Measurements from ENCODE around the gene BMPR1B. TPM values are rescaled to one million over a fixed set of nuclear protein-coding genes. Genes with fewer than 3 reads are reported as not detected.

BMPR1B gene
- total and polyA plus RNA-seq, 2 of the 8 experiments (the other 6 are each of a cell fraction or from before 2014, with no cell fraction given) = 0.14 to 1.1 TPM

GRCh38 chr4:95122001-95122400, 364.2 kb downstream of the BMPR1B start:
- H3K4me3 ChIP-seq (ENCODE audit: extremely low read depth in 1 of 4, insufficient read depth in 2 of 4, low read depth in 3 of 4, low read length in 4 of 4) = no peak overlapping the region
- no peak overlapping the region for H2AFZ ChIP-seq (ENCODE audit: low read length)
- H3K36me3 ChIP-seq (ENCODE audit: control insufficient read depth in 2 of 4, insufficient read depth in 4 of 4, low read length in 3 of 4) = no peaks in the 10 kb centered on the region
- H2BK15ac ChIP-seq (ENCODE audit: low read length) = no peak overlapping the region
- ChIA-PET CTCF (ENCODE audit: partially characterized antibody) (no interaction called here), POLR2A (ENCODE audit: partially characterized antibody) (no interaction called here)
- H3K27ac ChIP-seq (ENCODE audit: low read depth, low read length) = no peak overlapping the region
- H4K5ac ChIP-seq (ENCODE audit: insufficient read length, low read depth, low read length) = no peak overlapping the region
- no peak overlapping the region for H3K14ac ChIP-seq (ENCODE audit: insufficient read length)
- H4K20me1 ChIP-seq (replicated peaks in 1 of 2; ENCODE audit: control insufficient read depth in 1 of 2, insufficient read depth in 2 of 2, low read length in 2 of 2) = no peaks in the 10 kb centered on the region
- no peaks in the 10 kb centered on the region; a peak in 1 of 7 replicates for H3K4me1 ChIP-seq (replicated peaks in 1 of 4; ENCODE audit: control insufficient read depth in 3 of 4, insufficient read depth in 4 of 4, low read length in 3 of 4)
- H4K8ac ChIP-seq (ENCODE audit: extremely low read depth, insufficient read depth, low read length) = no peak overlapping the region
- no peak overlapping the region for H2BK20ac ChIP-seq (ENCODE audit: low read length)
- DNase-seq (ENCODE audit: low read depth in 1 of 2, low spot score in 2 of 2) (no peak), FAIRE-seq (no peak)
- H2BK12ac ChIP-seq (ENCODE audit: low read depth, low read length) = no peak overlapping the region
- H2BK120ac ChIP-seq (replicated peaks; ENCODE audit: low read depth, low read length) = no peak overlapping the region
- H3K18ac ChIP-seq (ENCODE audit: extremely low read depth, low read length) = no peak overlapping the region
- H3K4me2 ChIP-seq (ENCODE audit: insufficient read depth in 1 of 2, low read depth in 2 of 2, low read length in 2 of 2) = no peak overlapping the region
- no peak overlapping the region for H2AK5ac ChIP-seq (ENCODE audit: low read depth, low read length)
- no peak overlapping the region for H2BK5ac ChIP-seq (ENCODE audit: low read depth, low read length)
- no peak overlapping the region for H3K23ac ChIP-seq (ENCODE audit: insufficient read length)
- H3K4ac ChIP-seq (replicated peaks; ENCODE audit: insufficient read length, low read depth, low read length) = no peak overlapping the region
- H3K9me3 ChIP-seq (ENCODE audit: insufficient read depth in 2 of 2, low read depth in 1 of 2, low read length in 1 of 2) = no peaks in the 10 kb centered on the region
- 91% methylated on average over 9 of the region's 9 CpGs; no CpG with 5 or more reads in 1 of the 2 experiments for WGBS, 2 experiments (ENCODE audit: extremely low coverage in 1 of 2, insufficient coverage in 1 of 2, insufficient read length in 1 of 2, insufficient replicate concordance in 2 of 2, low coverage in 1 of 2, low lambda C conversion rate in 2 of 2, missing lambda C conversion rate in 1 of 2)
- H3K56ac ChIP-seq (replicated peaks; ENCODE audit: insufficient read length, low read depth, low read length) = no peak overlapping the region
- no peaks in the 10 kb centered on the region for H3K79me2 ChIP-seq (ENCODE audit: control insufficient read depth in 1 of 2, insufficient read depth in 2 of 2, low read length in 2 of 2)
- no peaks in the 10 kb centered on the region for H3K23me2 ChIP-seq (ENCODE audit: low read depth, low read length)
- no peak overlapping the region for H3K9ac ChIP-seq (replicated peaks in 1 of 4; ENCODE audit: extremely low read depth in 1 of 4, low read depth in 3 of 4, low read length in 3 of 4)
- H3K27me3 ChIP-seq (replicated peaks in 1 of 4; ENCODE audit: control insufficient read depth in 3 of 4, extremely low read depth in 1 of 4, insufficient read depth in 3 of 4, low read length in 3 of 4) = no peaks in the 10 kb centered on the region
- no peaks in the 10 kb centered on the region for H3K79me1 ChIP-seq (ENCODE audit: low read depth, low read length)
- H4K91ac ChIP-seq (replicated peaks; ENCODE audit: insufficient read length, low read length) = no peak overlapping the region
- TF ChIP-seq CBX5 (IDR thresholded peaks at IDR 0.05; ENCODE audit: low read depth, low read length) (no peak), NRF1 (IDR thresholded peaks at IDR 0.05; ENCODE audit: low read depth, low read length) (no peak), HDAC6 (IDR thresholded peaks at IDR 0.05; ENCODE audit: low read depth, low read length) (no peak), ASH2L (IDR thresholded peaks at IDR 0.05; ENCODE audit: low read length) (no peak), NANOG (IDR thresholded peaks at IDR 0.05; ENCODE audit: insufficient read depth, low read depth, low read length, poor library complexity, severe bottlenecking) (no peak), EP300 (IDR thresholded peaks at IDR 0.05; ENCODE audit: borderline replicate concordance in 1 of 2, low read depth in 2 of 2, low read length in 2 of 2) (no peak), ATF2 (IDR thresholded peaks at IDR 0.05; ENCODE audit: low read length) (no peak), FOSL1 (IDR thresholded peaks at IDR 0.05; ENCODE audit: insufficient read depth, low read depth, low read length) (no peak), RNF2 (IDR thresholded peaks at IDR 0.05; ENCODE audit: borderline replicate concordance, low read depth, low read length, missing control alignments, poor library complexity, severe bottlenecking) (no peak), SUZ12 (IDR thresholded peaks at IDR 0.05; ENCODE audit: low read length) (no peak)
- TF ChIP-seq, protein P1, sequence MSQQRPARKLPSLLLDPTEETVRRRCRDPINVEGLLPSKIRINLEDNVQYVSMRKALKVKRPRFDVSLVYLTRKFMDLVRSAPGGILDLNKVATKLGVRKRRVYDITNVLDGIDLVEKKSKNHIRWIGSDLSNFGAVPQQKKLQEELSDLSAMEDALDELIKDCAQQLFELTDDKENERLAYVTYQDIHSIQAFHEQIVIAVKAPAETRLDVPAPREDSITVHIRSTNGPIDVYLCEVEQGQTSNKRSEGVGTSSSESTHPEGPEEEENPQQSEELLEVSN (IDR thresholded peaks at IDR 0.05) = no peak

Data from H1 (cell line).